Lung (tissue), 12 donors: ENCODE measurements around the gene VPS50. TPM values are rescaled to one million over a fixed set of nuclear protein-coding genes. Genes with fewer than 3 reads are reported as not detected.
"Not testable (repeated sequence)": the region's sequence is repeated elsewhere in the genome, so short reads cannot be mapped to it uniquely, and the experiment has no call there.

ENCODE experiments used
- ATAC-seq: fragments of 200-7000 bp; cut with Tn5 transposase; one replicate; pipeline ENCODE4 v1.9.1; 2020; ENCODE audit warnings: moderate number of reproducible peaks; ENCODE audit not compliant: insufficient read depth, low FRiP score
- DNase-seq, 3 donors: peaks; one replicate each; pipeline ENCODE4 v3.0.0-alpha.2; 2013 to 2017
- H3K27ac ChIP-seq, 2 donors: one replicate each; pipeline ENCODE4 v1.5.1; 2013; ENCODE audit warnings: mild to moderate bottlenecking in 2 of 2, moderate library complexity in 2 of 2, control low read depth in 1 of 2, inconsistent platforms in 1 of 2, low read depth in 1 of 2, low read length in 1 of 2
- H3K27me3 ChIP-seq, 3 donors: one replicate each; pipeline ENCODE4 v1.5.1; 2013; ENCODE audit warnings: low read length in 2 of 3; ENCODE audit not compliant: control insufficient read depth in 3 of 3, insufficient read depth in 3 of 3
- H3K36me3 ChIP-seq, 4 donors: one replicate each; pipeline ENCODE4 v1.5.1; 2013; ENCODE audit warnings: low read length in 4 of 4, mild to moderate bottlenecking in 1 of 4, moderate library complexity in 1 of 4; ENCODE audit not compliant: control insufficient read depth in 4 of 4, insufficient read depth in 4 of 4
- H3K4me1 ChIP-seq, 5 donors: one replicate each; pipeline ENCODE4 v1.5.1; 2013; ENCODE audit warnings: low read length in 5 of 5, mild to moderate bottlenecking in 2 of 5, moderate library complexity in 1 of 5; ENCODE audit not compliant: control insufficient read depth in 5 of 5, insufficient read depth in 5 of 5
- H3K4me3 ChIP-seq: one replicate; pipeline ENCODE4 v1.5.1; 2013; ENCODE audit warnings: mild to moderate bottlenecking, control low read depth, moderate library complexity
- H3K9ac ChIP-seq, 2 donors: one replicate each; pipeline ENCODE4 v1.5.1; 2013; ENCODE audit warnings: low read length in 2 of 2, control low read depth in 1 of 2; ENCODE audit not compliant: insufficient read depth in 1 of 2
- H3K9me3 ChIP-seq, 4 donors: one replicate each; pipeline ENCODE4 v1.5.1; 2013; ENCODE audit warnings: low read length in 3 of 4, mild to moderate bottlenecking in 1 of 4, moderate library complexity in 1 of 4; ENCODE audit not compliant: control insufficient read depth in 4 of 4, insufficient read depth in 3 of 4
- CTCF ChIP-seq: IDR thresholded peaks from 2 replicates; pipeline ENCODE4 v1.5.1; 2012; ENCODE audit warnings: mild to moderate bottlenecking; ENCODE audit errors: control extremely low read depth, extremely low read depth
- whole genome bisulfite sequencing, 2 donors: extraction: QIAGEN DNeasy Blood & Tissue Kit; methylation state at CpG; one replicate each; pipeline ENCODE4 v1.1.7; 2013; 5-methylcytosine and 5-hydroxymethylcytosine counted together
- polyA plus RNA-seq, 2 donors: library from polyadenylated mRNA; stranded (reverse); fragments of 200-250 nt; gene quantifications; one replicate each; pipeline ENCODE4 v1.2.1, GENCODE V29; 2013
- total RNA-seq, 2 donors: library from RNA; depleted of rRNA in 1 of 2; stranded (reverse); fragments of >200 nt in 1 of 2; gene quantifications; one replicate each; pipeline ENCODE4 v1.2.1, GENCODE V29; 2014 to 2021
- donor health status: control.
- donor health status: control.
- donor health status: Bipolar disorder and iron deficiency.
- donor health status: healthy.
- donor health status: DM: yes; HTN: yes; CAD: no.

Gene VPS50
- total and polyA plus RNA-seq, 4 donors = 6.6 to 52.5 (median 13.7) TPM

GRCh38 chr7:93364806-93365205 is 132.6 kb downstream of the VPS50 start:
- Histone ChIP-seq H3K9me3 (no peaks in the 10 kb centered on the region), H3K4me1 (no peaks in the 10 kb centered on the region), H3K27ac (no peak overlapping the region), H3K36me3 (no peaks in the 10 kb centered on the region), H3K27me3 (no peaks in the 10 kb centered on the region), H3K4me3 (no peak overlapping the region), H3K9ac (no peak overlapping the region)
- TF ChIP-seq CTCF = no peak
- DNase-seq (no peak), ATAC-seq (no peak)
- WGBS, 2 donors = 81 to 95% methylated on average over 1 of the region's 1 CpG

GRCh38 chr7:93365341-93365740 is 133.2 kb downstream of the VPS50 start:
- H3K27me3 ChIP-seq = no peaks in the 10 kb centered on the region
- ATAC-seq (no peak), DNase-seq (no peak)
- H3K27ac ChIP-seq = no peak overlapping the region
- WGBS, 2 donors = 54 to 79% methylated on average over 1 of the region's 1 CpG
- no peak overlapping the region for H3K4me3 ChIP-seq
- no peak overlapping the region for H3K9ac ChIP-seq
- no peak for TF ChIP-seq CTCF
- H3K4me1 ChIP-seq = no peaks in the 10 kb centered on the region
- H3K36me3 ChIP-seq = no peaks in the 10 kb centered on the region
- H3K9me3 ChIP-seq = no peaks in the 10 kb centered on the region

- H3K9ac ChIP-seq = no peak overlapping the region
- no peak for TF ChIP-seq CTCF
- 83 to 84% methylated on average over 2 of the region's 2 CpGs for WGBS, 2 donors
- H3K9me3 ChIP-seq = no peaks in the 10 kb centered on the region
- H3K27me3 ChIP-seq = no peaks in the 10 kb centered on the region
- no peak overlapping the region for H3K4me3 ChIP-seq
- ATAC-seq (no peak), DNase-seq (no peak)
- no peak overlapping the region for H3K27ac ChIP-seq
- no peaks in the 10 kb centered on the region for H3K4me1 ChIP-seq
- H3K36me3 ChIP-seq = no peaks in the 10 kb centered on the region
These were observed 134.7 kb downstream of the VPS50 start for GRCh38 chr7:93366816-93367215.

- H3K27ac ChIP-seq = no peak overlapping the region
- no peaks in the 10 kb centered on the region for H3K9me3 ChIP-seq
- TF ChIP-seq CTCF = no peak
- H3K4me3 ChIP-seq = no peak overlapping the region
- 64 to 71% methylated on average over 2 of the region's 2 CpGs for WGBS, 2 donors
- no peaks in the 10 kb centered on the region for H3K27me3 ChIP-seq
- no peak for DNase-seq
- ATAC-seq = no peak
- H3K9ac ChIP-seq = no peak overlapping the region
- H3K4me1 ChIP-seq = no peaks in the 10 kb centered on the region
- no peaks in the 10 kb centered on the region for H3K36me3 ChIP-seq
These were observed 135.1 kb downstream of the VPS50 start for GRCh38 chr7:93367254-93367653.

GRCh38 chr7:93370937-93371336 is 138.8 kb downstream of the VPS50 start:
- not testable (repeated sequence) for H3K4me1 ChIP-seq, H3K9me3 ChIP-seq, H3K4me3 ChIP-seq, H3K36me3 ChIP-seq, ATAC-seq, DNase-seq, H3K27me3 ChIP-seq, H3K27ac ChIP-seq, H3K9ac ChIP-seq
- 66 to 73% methylated on average over 2 to 3 of the region's 3 CpGs for WGBS, 2 donors
